Heart left ventricle (tissue), 16 donors: ENCODE data around the gene KRT72. TPM values are rescaled to one million over a fixed set of nuclear protein-coding genes. Genes with fewer than 3 reads are reported as not detected.

Source experiments
- ATAC-seq, 4 donors: fragments of 200-7000 bp; cut with Tn5 transposase; one replicate each; pipeline ENCODE4 v1.9.1; 2020 to 2022; ENCODE audit warnings: moderate library complexity in 4 of 4, mild to moderate bottlenecking in 3 of 4, moderate number of reproducible peaks in 1 of 4
- DNase-seq, 5 donors: peaks; one replicate each; pipeline ENCODE4 v3.0.0-alpha.2; 2020
- H3K27ac ChIP-seq, 12 donors: fragments of 200-600 bp; sonication (generic) in 4 of 12; one replicate each; pipeline versions ENCODE4 v1.5.0 to v1.8.0; 2016 to 2022; ENCODE audit warnings: mild to moderate bottlenecking in 2 of 12
- H3K27me3 ChIP-seq, 9 donors: fragments of 200-600 bp; sonication (generic) in 2 of 9; one replicate each; pipeline versions ENCODE4 v1.5.1 to v1.8.0; 2016 to 2022; ENCODE audit warnings: mild to moderate bottlenecking in 3 of 9
- H3K36me3 ChIP-seq, 9 donors: fragments of 200-600 bp; sonication (generic) in 2 of 9; one replicate each; pipeline versions ENCODE4 v1.5.0 to v1.8.0; 2018 to 2022; ENCODE audit warnings: mild to moderate bottlenecking in 2 of 9
- H3K4me1 ChIP-seq, 12 donors: fragments of 200-600 bp; sonication (generic) in 4 of 12; one replicate each; pipeline versions ENCODE4 v1.5.0 to v1.8.0; 2016 to 2022; ENCODE audit warnings: mild to moderate bottlenecking in 3 of 12
- H3K4me3 ChIP-seq, 12 donors: fragments of 200-600 bp; sonication (generic) in 4 of 12; one replicate each; pipeline versions ENCODE4 v1.5.0 to v1.8.0; 2017 to 2022; ENCODE audit warnings: mild to moderate bottlenecking in 9 of 12, moderate library complexity in 4 of 12
- H3K9me3 ChIP-seq, 12 donors: fragments of 200-600 bp; sonication (generic) in 4 of 12; one replicate each; pipeline versions ENCODE4 v1.5.0 to v1.8.0; 2016 to 2022; ENCODE audit warnings: mild to moderate bottlenecking in 1 of 12
- POLR2A ChIP-seq, 2 donors: fragments of 450-650 bp; IDR thresholded peaks; one replicate each; pipeline ENCODE4 v1.6.1; 2017; ENCODE audit warnings: antibody characterized with exemption in 2 of 2, mild to moderate bottlenecking in 2 of 2, moderate library complexity in 2 of 2
- WGBS, 4 donors: extraction: QIAGEN DNeasy Blood & Tissue Kit in 2 of 4; methylation state at CpG; one replicate each; pipeline versions ENCODE4 v1.1.5 to v1.1.7; 2013 to 2018; 5-methylcytosine and 5-hydroxymethylcytosine counted together
- intact Hi-C, 10 donors: fragments of 100-400 bp; cut with DNase I; formaldehyde crosslinking; loops; one replicate each; pipeline versions ENCODE4 v1.11.1 to v1.14.2; 2022
- long read RNA-seq, 3 donors: library from polyadenylated mRNA; unstranded; transcript quantifications; one replicate each; pipeline ENCODE4 v2.0.0, GENCODE V29; 2020 to 2021
- polyA plus RNA-seq, 2 donors: library from polyadenylated mRNA; stranded (reverse); fragments of 200-250 nt; gene quantifications; one replicate each; pipeline ENCODE4 v1.2.3, GENCODE V29; 2013
- total RNA-seq, 9 donors: library from RNA; depleted of rRNA in 2 of 9; stranded (reverse); fragments of >200 nt in 2 of 9; fragmentation: NEBNext Ultra II Directional in 3 of 9; extraction: Animal tissue kit (Norgen Biotek cat#: 25700) in 3 of 9; gene quantifications; one replicate each; pipeline versions ENCODE4 v1.1.0 to v1.2.4, GENCODE V29; 2016 to 2023
- TF ChIP-seq, protein P1 (sequence below), 12 donors: fragments of 200-600 bp; sonication (generic) in 4 of 12; IDR thresholded peaks; one replicate each; pipeline versions ENCODE4 v1.5.0 to v1.8.0; 2018 to 2022; ENCODE audit warnings: antibody characterized with exemption in 12 of 12, mild to moderate bottlenecking in 5 of 12
- donor health status: ischemic (EF 13 %, LVEDD 7.1; RV severe dilation, severe dysfunction).
- donor health status: healthy with polysubstance abuse.
- donor health status: DM: no; HTN: yes; CAD: no.
- donor health status: DM: no; HTN: no; CAD: no.
- donor health status: ischemic (EF 25% LVEDD 6.9; RV normal size, moderate dysfunction).
- donor health status: ischemic (EF 25% LVEDD 5.7; RV mildly dilated, moderate dysfunction).
- donor health status: healthy.
- donor health status: DM: yes; HTN: yes; CAD: no.
- donor health status: ischemic (EF 35%, LVEDD 5.7; RV mildly dilated, moderate dysfunction).
- donor health status: nonischemic (EF 11% LVEDD 7.7; RV severe dilation, severe dysfunction).
- donor health status: DM: yes; HTN: yes; CAD: no.
- donor health status: PGD.
- donor health status: ischemic (EF 29% LVEDD 5.4; RV normal size, mild dysfunction).
- donor health status: nonischemic (EF 23%, LVEDD 6.1; RV moderate dilation, normal function).

KRT72 gene
- total RNA-seq (not detected), polyA plus RNA-seq (not detected)
- long read RNA-seq, donor 1, result 0 reads
- long read RNA-seq, donor 2, result 0 reads
- long read RNA-seq, donor 3, result 0 reads

DNA sequence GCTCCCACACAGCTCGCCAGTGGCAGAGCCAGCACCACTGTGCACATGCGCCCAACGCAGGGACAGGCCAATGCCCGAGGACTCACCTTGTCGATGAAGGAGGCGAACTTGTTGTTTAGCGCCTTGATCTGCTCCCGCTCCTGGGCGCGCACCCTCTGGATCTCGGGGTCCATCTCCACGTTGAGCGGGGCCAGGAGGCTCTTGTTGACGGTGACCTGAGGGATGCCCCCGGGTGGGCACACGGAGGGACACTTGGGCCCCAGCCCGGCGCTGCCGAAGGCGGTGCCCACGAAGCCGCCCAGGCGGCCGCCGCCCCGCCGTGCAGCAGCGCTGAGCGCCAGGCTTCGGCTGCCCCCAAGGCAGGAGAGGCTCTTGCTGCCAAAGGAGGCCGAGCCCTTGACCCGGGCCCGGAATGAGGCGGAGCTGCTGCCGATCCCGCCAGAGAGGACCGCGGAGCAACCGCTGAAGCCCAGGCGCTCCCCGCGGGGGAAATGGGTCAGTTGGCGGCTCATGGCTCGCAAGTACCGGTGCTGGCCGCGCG lies at the start of gene KRT72:
Gene KRT72 (minus strand): TSS at position 523 of the 541 bp plus-strand sequence. CDS start 11 bp downstream, at position 512.
- Histone ChIP-seq H3K36me3 (no peaks in the 10 kb centered on the region), H3K27me3 (peaks cover 12 to 68% (median 38%) of the 10 kb centered on the region in 9 donors), H3K4me1 (no peaks in the 10 kb centered on the region), H3K27ac (no peak within 1 kb of the TSS), H3K9me3 (no peaks in the 10 kb centered on the region), H3K4me3 (no peak within 1 kb of the TSS)
- no peak for ATAC-seq
- no peak for DNase-seq
- intact Hi-C loops, result no loop called here
- WGBS, 4 donors, result 19 to 80% (median 30%) methylated on average over 1 to 48 of the region's 48 CpGs
- no peak for TF ChIP-seq POLR2A (IDR thresholded peaks at IDR 0.05)
- TF ChIP-seq, protein P1, sequence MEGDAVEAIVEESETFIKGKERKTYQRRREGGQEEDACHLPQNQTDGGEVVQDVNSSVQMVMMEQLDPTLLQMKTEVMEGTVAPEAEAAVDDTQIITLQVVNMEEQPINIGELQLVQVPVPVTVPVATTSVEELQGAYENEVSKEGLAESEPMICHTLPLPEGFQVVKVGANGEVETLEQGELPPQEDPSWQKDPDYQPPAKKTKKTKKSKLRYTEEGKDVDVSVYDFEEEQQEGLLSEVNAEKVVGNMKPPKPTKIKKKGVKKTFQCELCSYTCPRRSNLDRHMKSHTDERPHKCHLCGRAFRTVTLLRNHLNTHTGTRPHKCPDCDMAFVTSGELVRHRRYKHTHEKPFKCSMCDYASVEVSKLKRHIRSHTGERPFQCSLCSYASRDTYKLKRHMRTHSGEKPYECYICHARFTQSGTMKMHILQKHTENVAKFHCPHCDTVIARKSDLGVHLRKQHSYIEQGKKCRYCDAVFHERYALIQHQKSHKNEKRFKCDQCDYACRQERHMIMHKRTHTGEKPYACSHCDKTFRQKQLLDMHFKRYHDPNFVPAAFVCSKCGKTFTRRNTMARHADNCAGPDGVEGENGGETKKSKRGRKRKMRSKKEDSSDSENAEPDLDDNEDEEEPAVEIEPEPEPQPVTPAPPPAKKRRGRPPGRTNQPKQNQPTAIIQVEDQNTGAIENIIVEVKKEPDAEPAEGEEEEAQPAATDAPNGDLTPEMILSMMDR (IDR thresholded peaks at IDR 0.05), result no peak

DNA sequence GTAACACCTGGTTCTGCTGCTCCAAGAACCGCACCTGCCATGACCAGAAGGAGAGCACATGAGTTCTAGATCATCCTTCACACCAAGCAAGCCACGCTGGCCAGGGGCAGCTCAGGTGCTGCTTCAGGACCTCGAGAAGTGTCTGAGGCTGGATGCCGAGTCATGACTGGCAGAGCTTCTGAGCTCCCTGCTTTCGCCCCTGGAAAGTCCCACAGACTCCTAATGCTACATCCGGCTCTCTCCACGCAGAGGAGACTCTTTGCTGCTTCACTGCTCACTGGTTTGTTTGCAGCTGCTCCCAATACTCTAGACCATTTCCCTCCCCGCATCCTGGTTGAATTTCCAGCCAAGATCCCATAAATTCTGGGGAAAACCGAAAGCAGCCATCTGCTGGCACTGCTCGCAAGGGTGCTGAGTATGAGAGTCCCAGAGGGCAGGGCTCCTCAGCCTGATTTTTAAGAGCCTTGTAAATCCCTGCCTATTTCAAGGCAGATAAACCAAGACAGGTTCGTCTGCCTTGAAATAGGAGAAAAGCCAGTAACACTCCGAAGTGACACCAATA lies 49.3 kb upstream of the KRT72 start:
- Histone ChIP-seq H3K27ac (no peak overlapping the region), H3K9me3 (no peaks in the 10 kb centered on the region), H3K4me1 (peaks cover 0 to 4% (median 0%) of the 10 kb centered on the region in 12 donors), H3K36me3 (no peaks in the 10 kb centered on the region), H3K4me3 (no peak overlapping the region), H3K27me3 (peaks cover 0 to 15% (median 0%) of the 10 kb centered on the region in 9 donors)
- 64 to 81% (median 73%) methylated on average over 12 of the region's 12 CpGs for WGBS, 4 donors
- DNase-seq (no peak), ATAC-seq (no peak)
- no peak for TF ChIP-seq POLR2A (IDR thresholded peaks at IDR 0.05)
- TF ChIP-seq, protein P1 (IDR thresholded peaks at IDR 0.05), result no peak
- intact Hi-C loops, result no loop called here

DNA sequence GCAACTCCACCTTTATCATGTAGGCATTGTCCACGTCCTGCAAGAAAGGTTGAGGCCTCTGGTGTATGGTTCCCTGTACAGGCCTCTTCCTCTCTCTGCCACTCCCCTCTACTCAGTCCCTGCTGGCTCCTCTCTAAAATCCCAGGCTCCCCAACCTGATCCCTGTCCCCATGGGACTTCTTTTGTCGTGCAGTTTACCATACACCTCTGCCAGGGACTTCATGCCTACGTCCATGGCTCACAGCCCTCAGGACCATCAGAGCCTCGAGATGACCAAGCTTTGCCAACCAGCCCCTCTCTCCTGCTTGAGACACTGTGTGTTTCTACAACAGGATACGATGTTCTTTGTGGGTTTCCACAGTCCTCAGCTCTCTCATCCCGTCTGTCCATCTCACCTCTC lies 47.8 kb upstream of the KRT72 start:
- TF ChIP-seq, protein P1 (IDR thresholded peaks at IDR 0.05), result no peak
- no peak for TF ChIP-seq POLR2A (IDR thresholded peaks at IDR 0.05)
- Histone ChIP-seq H3K27me3 (peaks cover 0 to 11% (median 0%) of the 10 kb centered on the region in 9 donors), H3K27ac (no peak overlapping the region), H3K36me3 (no peaks in the 10 kb centered on the region), H3K9me3 (no peaks in the 10 kb centered on the region), H3K4me1 (no peaks in the 10 kb centered on the region), H3K4me3 (no peak overlapping the region)
- 70 to 80% (median 74%) methylated on average over 6 of the region's 6 CpGs for whole genome bisulfite sequencing, 4 donors
- DNase-seq (no peak), ATAC-seq (no peak)
- intact Hi-C loops, result no loop called here

DNA sequence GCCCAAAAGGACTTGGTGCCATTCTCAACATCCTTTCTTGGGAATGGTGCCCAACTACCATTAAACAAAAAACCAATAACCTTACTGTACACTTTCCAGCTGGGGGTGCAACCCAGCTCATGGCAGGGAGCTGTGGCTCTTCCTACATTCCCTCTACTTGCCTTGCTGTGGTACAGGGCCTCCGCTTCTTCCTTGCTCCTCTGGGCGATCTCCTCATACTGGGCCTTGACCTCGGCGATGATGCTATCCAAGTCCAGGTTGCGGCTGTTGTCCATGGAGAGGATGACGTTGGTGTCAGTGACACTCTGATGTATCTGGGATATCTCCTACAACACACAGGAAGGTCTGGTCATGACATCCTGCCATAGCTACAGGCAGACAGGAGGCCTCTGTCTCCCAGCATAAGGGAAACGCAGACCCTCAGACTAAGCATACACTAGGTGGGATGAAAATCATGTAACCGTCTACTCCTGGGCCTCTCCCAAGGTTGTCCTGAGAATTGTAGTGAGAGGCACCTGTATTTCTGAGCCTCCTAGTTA lies 46.8 kb upstream of the KRT72 start:
- H3K36me3 ChIP-seq, result no peaks in the 10 kb centered on the region
- no peak overlapping the region for H3K27ac ChIP-seq
- no peak for TF ChIP-seq POLR2A (IDR thresholded peaks at IDR 0.05)
- TF ChIP-seq, protein P1 (IDR thresholded peaks at IDR 0.05), result no peak
- no peak overlapping the region for H3K4me3 ChIP-seq
- H3K4me1 ChIP-seq, result no peaks in the 10 kb centered on the region
- no peaks in the 10 kb centered on the region for H3K9me3 ChIP-seq
- intact Hi-C loops, result no loop called here
- ATAC-seq (no peak), DNase-seq (no peak)
- WGBS, 4 donors, result 86 to 90% (median 88%) methylated on average over 8 of the region's 8 CpGs
- peaks cover 0 to 4% (median 0%) of the 10 kb centered on the region in 9 donors for H3K27me3 ChIP-seq
